Measurements from ENCODE around the gene FAM180B.

DNA sequence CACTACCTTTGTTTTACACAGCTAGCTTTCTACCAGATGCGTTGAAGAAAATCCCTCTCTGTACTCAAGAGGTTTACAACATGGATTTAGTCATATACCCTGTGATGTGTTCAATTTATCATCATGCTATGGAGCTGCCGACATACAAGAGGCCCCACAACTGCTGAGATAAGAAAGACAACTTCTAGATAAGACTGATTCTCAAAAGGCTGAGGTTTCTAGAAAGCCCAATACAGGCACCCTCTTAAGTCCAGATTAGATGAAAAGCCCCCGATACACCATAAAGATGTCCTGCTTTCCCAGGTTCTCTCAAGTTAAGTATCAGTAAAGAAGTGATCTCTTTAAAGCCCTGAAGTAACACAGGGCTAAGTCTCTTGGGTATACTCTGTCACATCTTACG is 41.5 kb downstream of the FAM180B start:
- TF ChIP-seq, protein P1, sequence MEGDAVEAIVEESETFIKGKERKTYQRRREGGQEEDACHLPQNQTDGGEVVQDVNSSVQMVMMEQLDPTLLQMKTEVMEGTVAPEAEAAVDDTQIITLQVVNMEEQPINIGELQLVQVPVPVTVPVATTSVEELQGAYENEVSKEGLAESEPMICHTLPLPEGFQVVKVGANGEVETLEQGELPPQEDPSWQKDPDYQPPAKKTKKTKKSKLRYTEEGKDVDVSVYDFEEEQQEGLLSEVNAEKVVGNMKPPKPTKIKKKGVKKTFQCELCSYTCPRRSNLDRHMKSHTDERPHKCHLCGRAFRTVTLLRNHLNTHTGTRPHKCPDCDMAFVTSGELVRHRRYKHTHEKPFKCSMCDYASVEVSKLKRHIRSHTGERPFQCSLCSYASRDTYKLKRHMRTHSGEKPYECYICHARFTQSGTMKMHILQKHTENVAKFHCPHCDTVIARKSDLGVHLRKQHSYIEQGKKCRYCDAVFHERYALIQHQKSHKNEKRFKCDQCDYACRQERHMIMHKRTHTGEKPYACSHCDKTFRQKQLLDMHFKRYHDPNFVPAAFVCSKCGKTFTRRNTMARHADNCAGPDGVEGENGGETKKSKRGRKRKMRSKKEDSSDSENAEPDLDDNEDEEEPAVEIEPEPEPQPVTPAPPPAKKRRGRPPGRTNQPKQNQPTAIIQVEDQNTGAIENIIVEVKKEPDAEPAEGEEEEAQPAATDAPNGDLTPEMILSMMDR (tag by site-specific recombination; IDR thresholded peaks at IDR 0.05): no peak
- TF ChIP-seq ZNF274 (IDR thresholded peaks at IDR 0.05; ENCODE audit: low read length) (no peak), ZNF274 (tag by site-specific recombination; IDR thresholded peaks at IDR 0.05; ENCODE audit: borderline replicate concordance) (no peak), ZNF23 (tag by site-specific recombination; IDR thresholded peaks at IDR 0.05; ENCODE audit: borderline replicate concordance) (no peak), ZNF670 (tag by site-specific recombination; IDR thresholded peaks at IDR 0.05; ENCODE audit: low read depth) (no peak), SETDB1 (IDR thresholded peaks at IDR 0.05; ENCODE audit: insufficient read length, low read length) (no peak), ZNF121 (tag by site-specific recombination; IDR thresholded peaks at IDR 0.05) (no peak), ZNF785 (tag by site-specific recombination; IDR thresholded peaks at IDR 0.05) (no peak), ZNF510 (tag by site-specific recombination; IDR thresholded peaks at IDR 0.05; ENCODE audit: insufficient replicate concordance) (no peak), ZNF473 (tag by site-specific recombination; IDR thresholded peaks at IDR 0.05) (no peak), KLF16 (tag by site-specific recombination; IDR thresholded peaks at IDR 0.05) (no peak)
- TF ChIP-seq, protein P2, sequence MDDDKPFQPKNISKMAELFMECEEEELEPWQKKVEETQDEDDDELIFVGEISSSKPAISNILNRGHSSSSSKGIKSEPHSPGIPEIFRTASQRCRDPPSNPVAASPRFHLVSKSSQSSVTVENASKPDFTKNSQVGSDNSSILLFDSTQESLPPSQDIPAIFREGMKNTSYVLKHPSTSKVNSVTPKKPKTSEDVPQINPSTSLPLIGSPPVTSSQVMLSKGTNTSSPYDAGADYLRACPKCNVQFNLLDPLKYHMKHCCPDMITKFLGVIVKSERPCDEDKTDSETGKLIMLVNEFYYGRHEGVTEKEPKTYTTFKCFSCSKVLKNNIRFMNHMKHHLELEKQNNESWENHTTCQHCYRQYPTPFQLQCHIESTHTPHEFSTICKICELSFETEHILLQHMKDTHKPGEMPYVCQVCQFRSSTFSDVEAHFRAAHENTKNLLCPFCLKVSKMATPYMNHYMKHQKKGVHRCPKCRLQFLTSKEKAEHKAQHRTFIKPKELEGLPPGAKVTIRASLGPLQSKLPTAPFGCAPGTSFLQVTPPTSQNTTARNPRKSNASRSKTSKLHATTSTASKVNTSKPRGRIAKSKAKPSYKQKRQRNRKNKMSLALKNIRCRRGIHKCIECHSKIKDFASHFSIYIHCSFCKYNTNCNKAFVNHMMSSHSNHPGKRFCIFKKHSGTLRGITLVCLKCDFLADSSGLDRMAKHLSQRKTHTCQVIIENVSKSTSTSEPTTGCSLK (tag by site-specific recombination; IDR thresholded peaks at IDR 0.05): no peak
- TF ChIP-seq, protein P3, sequence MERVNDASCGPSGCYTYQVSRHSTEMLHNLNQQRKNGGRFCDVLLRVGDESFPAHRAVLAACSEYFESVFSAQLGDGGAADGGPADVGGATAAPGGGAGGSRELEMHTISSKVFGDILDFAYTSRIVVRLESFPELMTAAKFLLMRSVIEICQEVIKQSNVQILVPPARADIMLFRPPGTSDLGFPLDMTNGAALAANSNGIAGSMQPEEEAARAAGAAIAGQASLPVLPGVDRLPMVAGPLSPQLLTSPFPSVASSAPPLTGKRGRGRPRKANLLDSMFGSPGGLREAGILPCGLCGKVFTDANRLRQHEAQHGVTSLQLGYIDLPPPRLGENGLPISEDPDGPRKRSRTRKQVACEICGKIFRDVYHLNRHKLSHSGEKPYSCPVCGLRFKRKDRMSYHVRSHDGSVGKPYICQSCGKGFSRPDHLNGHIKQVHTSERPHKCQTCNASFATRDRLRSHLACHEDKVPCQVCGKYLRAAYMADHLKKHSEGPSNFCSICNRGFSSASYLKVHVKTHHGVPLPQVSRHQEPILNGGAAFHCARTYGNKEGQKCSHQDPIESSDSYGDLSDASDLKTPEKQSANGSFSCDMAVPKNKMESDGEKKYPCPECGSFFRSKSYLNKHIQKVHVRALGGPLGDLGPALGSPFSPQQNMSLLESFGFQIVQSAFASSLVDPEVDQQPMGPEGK (tag by site-specific recombination; IDR thresholded peaks at IDR 0.05): no peak
- TF ChIP-seq, protein P4, sequence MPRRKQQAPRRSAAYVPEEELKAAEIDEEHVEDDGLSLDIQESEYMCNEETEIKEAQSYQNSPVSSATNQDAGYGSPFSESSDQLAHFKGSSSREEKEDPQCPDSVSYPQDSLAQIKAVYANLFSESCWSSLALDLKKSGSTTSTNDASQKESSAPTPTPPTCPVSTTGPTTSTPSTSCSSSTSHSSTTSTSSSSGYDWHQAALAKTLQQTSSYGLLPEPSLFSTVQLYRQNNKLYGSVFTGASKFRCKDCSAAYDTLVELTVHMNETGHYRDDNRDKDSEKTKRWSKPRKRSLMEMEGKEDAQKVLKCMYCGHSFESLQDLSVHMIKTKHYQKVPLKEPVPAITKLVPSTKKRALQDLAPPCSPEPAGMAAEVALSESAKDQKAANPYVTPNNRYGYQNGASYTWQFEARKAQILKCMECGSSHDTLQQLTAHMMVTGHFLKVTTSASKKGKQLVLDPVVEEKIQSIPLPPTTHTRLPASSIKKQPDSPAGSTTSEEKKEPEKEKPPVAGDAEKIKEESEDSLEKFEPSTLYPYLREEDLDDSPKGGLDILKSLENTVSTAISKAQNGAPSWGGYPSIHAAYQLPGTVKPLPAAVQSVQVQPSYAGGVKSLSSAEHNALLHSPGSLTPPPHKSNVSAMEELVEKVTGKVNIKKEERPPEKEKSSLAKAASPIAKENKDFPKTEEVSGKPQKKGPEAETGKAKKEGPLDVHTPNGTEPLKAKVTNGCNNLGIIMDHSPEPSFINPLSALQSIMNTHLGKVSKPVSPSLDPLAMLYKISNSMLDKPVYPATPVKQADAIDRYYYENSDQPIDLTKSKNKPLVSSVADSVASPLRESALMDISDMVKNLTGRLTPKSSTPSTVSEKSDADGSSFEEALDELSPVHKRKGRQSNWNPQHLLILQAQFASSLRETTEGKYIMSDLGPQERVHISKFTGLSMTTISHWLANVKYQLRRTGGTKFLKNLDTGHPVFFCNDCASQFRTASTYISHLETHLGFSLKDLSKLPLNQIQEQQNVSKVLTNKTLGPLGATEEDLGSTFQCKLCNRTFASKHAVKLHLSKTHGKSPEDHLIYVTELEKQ (tag by site-specific recombination; IDR thresholded peaks at IDR 0.05; ENCODE audit: borderline replicate concordance): no peak

Data from HEK293 (cell line).